ENCODE data around the gene E2F8.
A peak's percentile ranks its signal among the peaks of the same experiment; 100 is the strongest.

Gene E2F8, protein sequence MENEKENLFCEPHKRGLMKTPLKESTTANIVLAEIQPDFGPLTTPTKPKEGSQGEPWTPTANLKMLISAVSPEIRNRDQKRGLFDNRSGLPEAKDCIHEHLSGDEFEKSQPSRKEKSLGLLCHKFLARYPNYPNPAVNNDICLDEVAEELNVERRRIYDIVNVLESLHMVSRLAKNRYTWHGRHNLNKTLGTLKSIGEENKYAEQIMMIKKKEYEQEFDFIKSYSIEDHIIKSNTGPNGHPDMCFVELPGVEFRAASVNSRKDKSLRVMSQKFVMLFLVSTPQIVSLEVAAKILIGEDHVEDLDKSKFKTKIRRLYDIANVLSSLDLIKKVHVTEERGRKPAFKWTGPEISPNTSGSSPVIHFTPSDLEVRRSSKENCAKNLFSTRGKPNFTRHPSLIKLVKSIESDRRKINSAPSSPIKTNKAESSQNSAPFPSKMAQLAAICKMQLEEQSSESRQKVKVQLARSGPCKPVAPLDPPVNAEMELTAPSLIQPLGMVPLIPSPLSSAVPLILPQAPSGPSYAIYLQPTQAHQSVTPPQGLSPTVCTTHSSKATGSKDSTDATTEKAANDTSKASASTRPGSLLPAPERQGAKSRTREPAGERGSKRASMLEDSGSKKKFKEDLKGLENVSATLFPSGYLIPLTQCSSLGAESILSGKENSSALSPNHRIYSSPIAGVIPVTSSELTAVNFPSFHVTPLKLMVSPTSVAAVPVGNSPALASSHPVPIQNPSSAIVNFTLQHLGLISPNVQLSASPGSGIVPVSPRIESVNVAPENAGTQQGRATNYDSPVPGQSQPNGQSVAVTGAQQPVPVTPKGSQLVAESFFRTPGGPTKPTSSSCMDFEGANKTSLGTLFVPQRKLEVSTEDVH

DNA sequence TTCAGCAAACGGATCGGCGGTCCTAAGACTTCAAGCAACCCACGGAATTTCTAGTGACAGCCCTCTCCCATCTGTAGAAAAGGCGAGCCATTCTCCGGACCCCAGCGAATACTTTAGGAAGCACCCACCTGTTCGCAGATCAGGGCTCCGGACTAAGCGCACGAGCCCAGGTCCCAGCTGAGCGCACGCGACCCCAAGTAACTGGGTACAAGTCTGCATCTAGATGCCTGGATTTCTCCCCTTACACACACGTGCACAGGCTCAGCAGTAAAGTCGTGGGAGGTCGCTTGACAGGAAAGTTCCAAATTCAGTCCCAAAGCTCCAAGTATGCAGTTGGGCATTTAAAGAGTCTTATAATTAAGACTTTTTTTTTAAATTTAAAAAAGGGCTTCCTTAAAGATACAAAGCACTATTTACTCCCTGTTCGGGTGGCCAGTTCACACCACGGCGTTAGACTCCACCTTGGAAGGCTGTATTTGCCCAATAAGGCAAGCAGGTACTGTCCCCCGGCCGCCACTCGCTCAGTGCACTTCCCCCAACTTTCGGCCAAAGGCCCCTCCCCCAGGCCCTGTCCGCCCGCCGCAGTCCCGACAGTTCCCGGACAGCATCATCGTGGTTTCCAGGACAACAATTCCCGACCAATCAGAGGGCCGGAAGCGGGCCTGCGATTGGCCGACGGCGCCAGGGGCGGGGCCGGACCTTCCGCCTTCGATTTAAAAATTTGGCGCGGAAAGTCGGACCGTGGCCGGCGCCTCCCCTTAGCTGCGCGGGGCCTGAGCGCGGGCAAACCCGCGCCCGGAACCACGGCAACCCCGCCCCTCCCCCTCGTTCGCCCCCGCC lies at the start of gene E2F8:
Gene E2F8, minus strand, starts transcription at position 526 of the 840 bp plus-strand sequence. CDS start 824 bp downstream, outside the sequence.
- TF ChIP-seq, protein P1, sequence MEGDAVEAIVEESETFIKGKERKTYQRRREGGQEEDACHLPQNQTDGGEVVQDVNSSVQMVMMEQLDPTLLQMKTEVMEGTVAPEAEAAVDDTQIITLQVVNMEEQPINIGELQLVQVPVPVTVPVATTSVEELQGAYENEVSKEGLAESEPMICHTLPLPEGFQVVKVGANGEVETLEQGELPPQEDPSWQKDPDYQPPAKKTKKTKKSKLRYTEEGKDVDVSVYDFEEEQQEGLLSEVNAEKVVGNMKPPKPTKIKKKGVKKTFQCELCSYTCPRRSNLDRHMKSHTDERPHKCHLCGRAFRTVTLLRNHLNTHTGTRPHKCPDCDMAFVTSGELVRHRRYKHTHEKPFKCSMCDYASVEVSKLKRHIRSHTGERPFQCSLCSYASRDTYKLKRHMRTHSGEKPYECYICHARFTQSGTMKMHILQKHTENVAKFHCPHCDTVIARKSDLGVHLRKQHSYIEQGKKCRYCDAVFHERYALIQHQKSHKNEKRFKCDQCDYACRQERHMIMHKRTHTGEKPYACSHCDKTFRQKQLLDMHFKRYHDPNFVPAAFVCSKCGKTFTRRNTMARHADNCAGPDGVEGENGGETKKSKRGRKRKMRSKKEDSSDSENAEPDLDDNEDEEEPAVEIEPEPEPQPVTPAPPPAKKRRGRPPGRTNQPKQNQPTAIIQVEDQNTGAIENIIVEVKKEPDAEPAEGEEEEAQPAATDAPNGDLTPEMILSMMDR (IDR thresholded peaks at IDR 0.05; ENCODE audit: insufficient read depth, low read depth, low read length, missing control alignments): no peak
- DNase-seq (ENCODE audit: low read depth): peak; percentile 94
- peak within 1 kb of the TSS; percentile 77 for H3K4me3 ChIP-seq (ENCODE audit: low read length)

DNA sequence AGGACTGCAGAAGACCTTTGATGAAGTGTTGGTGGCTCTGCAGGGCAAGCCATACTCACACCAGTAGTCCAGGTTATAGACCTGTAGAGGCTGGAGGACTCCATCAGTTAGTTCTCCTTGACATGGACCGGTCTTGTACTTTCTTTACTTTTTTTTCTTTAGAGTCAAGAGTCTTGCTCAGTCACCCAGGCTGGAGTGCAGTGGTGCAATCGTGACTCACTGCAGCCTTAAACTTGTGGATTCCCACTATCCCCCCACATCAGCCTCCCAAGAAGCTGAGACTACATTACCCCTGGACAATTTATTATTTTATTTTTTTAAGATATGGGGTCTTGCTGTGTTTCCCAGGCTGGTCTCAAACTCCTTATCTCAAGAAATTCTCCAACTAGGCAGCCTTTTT lies 49.6 kb upstream of the E2F8 start:
- H3K4me3 ChIP-seq (ENCODE audit: low read length): no peak overlapping the region
- TF ChIP-seq, protein P1 (IDR thresholded peaks at IDR 0.05; ENCODE audit: insufficient read depth, low read depth, low read length, missing control alignments): no peak
- DNase-seq (ENCODE audit: low read depth): peak; percentile 25

DNA sequence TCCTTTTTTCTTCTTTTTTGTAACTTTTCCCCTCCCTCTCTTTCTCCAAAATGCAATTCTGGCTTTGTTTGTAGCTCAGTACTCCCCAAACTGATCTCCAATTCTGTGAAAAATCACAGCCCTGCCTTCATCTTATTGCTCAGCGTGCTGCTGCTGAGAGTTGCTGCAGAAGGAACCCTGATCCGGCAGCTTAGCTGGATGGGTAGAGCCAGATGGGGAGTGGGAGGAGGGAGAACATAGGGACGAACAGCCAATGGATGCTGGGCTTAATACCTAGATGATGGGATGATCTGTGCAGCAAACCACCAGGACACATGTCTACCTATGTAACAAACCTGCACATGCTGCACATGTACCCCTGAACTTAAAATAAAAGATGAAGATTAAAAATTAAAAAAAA lies 47.5 kb upstream of the E2F8 start:
- TF ChIP-seq, protein P1 (IDR thresholded peaks at IDR 0.05; ENCODE audit: insufficient read depth, low read depth, low read length, missing control alignments): no peak
- H3K4me3 ChIP-seq (ENCODE audit: low read length): no peak overlapping the region
- no peak for DNase-seq (ENCODE audit: low read depth)

DNA sequence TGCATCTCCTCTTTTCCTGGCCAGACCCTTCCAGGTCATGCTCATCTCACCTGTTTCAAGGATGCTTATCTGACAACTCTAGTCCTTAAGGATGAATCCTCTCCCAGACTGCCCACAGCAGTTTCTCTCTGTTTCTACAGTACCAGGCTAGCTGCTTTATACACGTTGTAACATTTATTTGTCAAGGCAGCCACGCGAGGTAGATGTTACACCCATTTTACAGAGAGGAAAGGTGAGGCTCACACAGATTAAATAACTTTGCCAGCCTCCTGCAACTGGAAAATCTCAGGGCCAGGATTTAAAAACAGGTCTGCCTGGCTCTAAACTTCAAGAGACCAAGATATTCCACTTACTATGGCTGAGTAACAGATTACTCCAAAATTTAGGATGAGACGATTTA lies 45.7 kb upstream of the E2F8 start:
- no peak overlapping the region for H3K4me3 ChIP-seq (ENCODE audit: low read length)
- no peak for DNase-seq (ENCODE audit: low read depth)
- TF ChIP-seq, protein P1 (IDR thresholded peaks at IDR 0.05; ENCODE audit: insufficient read depth, low read depth, low read length, missing control alignments): no peak

DNA sequence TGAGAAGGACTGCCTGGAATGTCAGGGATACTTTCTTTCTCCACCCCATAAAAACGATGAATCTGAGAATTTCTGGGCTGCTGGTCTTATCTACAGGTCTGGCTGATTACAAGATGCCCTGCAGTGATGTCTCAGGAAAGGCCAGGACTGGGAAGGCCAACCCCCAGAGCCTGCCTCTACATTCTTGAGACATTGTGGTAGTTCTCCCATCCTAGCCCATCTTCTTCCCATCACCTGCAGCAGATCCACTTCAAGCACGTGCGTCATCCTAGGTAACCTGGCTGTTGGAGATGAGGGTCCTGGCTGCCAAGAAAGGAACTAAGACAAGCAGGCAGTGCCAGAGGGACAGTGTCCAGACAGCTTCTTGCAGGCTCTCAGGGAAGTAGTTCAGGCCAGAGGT lies 44.1 kb upstream of the E2F8 start:
- TF ChIP-seq, protein P1 (IDR thresholded peaks at IDR 0.05; ENCODE audit: insufficient read depth, low read depth, low read length, missing control alignments): no peak
- no peak for DNase-seq (ENCODE audit: low read depth)
- H3K4me3 ChIP-seq (ENCODE audit: low read length): no peak overlapping the region

DNA sequence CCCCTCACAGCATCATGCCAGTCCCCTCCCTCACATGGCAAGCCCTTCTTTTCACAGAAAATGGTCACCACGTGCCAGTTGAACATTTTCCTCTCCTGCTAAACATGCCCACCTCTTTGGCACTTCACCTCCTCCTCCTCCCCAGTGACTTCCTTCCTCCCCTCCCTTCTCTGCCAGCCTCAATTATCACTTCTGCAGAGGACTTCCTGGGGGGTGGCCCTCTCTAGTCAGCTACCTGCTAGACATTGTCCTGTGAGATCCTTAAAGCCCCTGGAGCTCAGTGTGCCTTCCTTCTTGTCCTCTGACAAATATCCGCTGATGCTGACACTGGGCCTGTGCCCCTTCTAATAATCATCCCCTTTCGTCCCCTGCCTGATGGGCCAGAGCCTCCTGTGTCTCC lies 43.2 kb upstream of the E2F8 start:
- DNase-seq (ENCODE audit: low read depth): no peak
- TF ChIP-seq, protein P1 (IDR thresholded peaks at IDR 0.05; ENCODE audit: insufficient read depth, low read depth, low read length, missing control alignments): no peak

More for the DNA sequence above, 43.2 kb upstream of the E2F8 start:
- H3K4me3 ChIP-seq (ENCODE audit: low read length): no peak overlapping the region
